Ishikawa (cell line): ENCODE results near the gene SLC12A6.

ENCODE experiments used
- CEBPB ChIP-seq: IDR thresholded peaks from 2 replicates; pipeline ENCODE4 v1.6.1; 2012
- EGR1 ChIP-seq: IDR thresholded peaks from 2 replicates; pipeline ENCODE4 v1.6.1; 2012
- EP300 ChIP-seq: IDR thresholded peaks from 2 replicates; pipeline ENCODE4 v1.6.1; 2012; ENCODE audit warnings: borderline replicate concordance
- MAX ChIP-seq: IDR thresholded peaks from 2 replicates; pipeline ENCODE4 v1.6.1; 2012
- NFIC ChIP-seq: IDR thresholded peaks from 2 replicates; pipeline ENCODE4 v1.6.1; 2012
- RAD21 ChIP-seq: IDR thresholded peaks from 2 replicates; pipeline ENCODE4 v1.6.1; 2012; ENCODE audit warnings: low read depth
- REST ChIP-seq: IDR thresholded peaks from 2 replicates; pipeline ENCODE4 v1.6.1; 2012; ENCODE audit warnings: low read depth, mild to moderate bottlenecking
- TAF1 ChIP-seq: IDR thresholded peaks from 2 replicates; pipeline ENCODE4 v1.6.1; 2012; ENCODE audit warnings: low read depth, mild to moderate bottlenecking
- TCF12 ChIP-seq: IDR thresholded peaks from 2 replicates; pipeline ENCODE4 v1.6.1; 2012; ENCODE audit warnings: low read depth
- TEAD4 ChIP-seq: IDR thresholded peaks from 2 replicates; pipeline ENCODE4 v1.6.1; 2012
- YY1 ChIP-seq: IDR thresholded peaks from 2 replicates; pipeline ENCODE4 v1.6.1; 2012; ENCODE audit warnings: low read depth
- ZBTB7A ChIP-seq: IDR thresholded peaks from 2 replicates; pipeline ENCODE4 v1.6.1; 2012; ENCODE audit warnings: low read depth

Gene SLC12A6

GRCh38 chr15:34185666-34186065 lies 151.9 kb downstream of the SLC12A6 start:
- no peak for TF ChIP-seq CEBPB

- TF ChIP-seq EGR1 (no peak), RAD21 (no peak), MAX (0 out of 2 replicates have a peak, but pooled peaks have one; percentile 34), YY1 (peak; percentile 72; the same call in 1 of the 2 replicates), TEAD4 (peak; percentile 81), TCF12 (peak; percentile 54; the same call in 1 of the 2 replicates), ZBTB7A (no peak), TAF1 (no peak), EP300 (peak; percentile 47; the same call in 1 of the 2 replicates), NFIC (peak; percentile 59), REST (peak; percentile 31; the same call in 1 of the 2 replicates)
These were observed 154.6 kb downstream of the SLC12A6 start for GRCh38 chr15:34182942-34183341.
